Colonic mucosa (tissue), 4 donors: ENCODE data around the gene ATP1A2. TPM values are rescaled to one million over a fixed set of nuclear protein-coding genes. Genes with fewer than 3 reads are reported as not detected.

Experiments
- DNase-seq: peaks from one replicate; pipeline ENCODE4 v3.0.0-alpha.2; 2020
- H3K27ac ChIP-seq: fragments of 200-600 bp; one replicate; pipeline ENCODE4 v1.8.0; 2021
- H3K27me3 ChIP-seq: fragments of 200-600 bp; one replicate; pipeline ENCODE4 v1.8.0; 2021
- H3K36me3 ChIP-seq: fragments of 200-600 bp; one replicate; pipeline ENCODE4 v1.8.0; 2021
- H3K4me1 ChIP-seq: fragments of 200-600 bp; one replicate; pipeline ENCODE4 v1.8.0; 2021; ENCODE audit warnings: mild to moderate bottlenecking
- H3K4me3 ChIP-seq: fragments of 200-600 bp; one replicate; pipeline ENCODE4 v1.8.0; 2021
- H3K9ac ChIP-seq, 2 donors: one replicate each; pipeline ENCODE4 v1.7.0; 2013; ENCODE audit warnings: control low read depth in 2 of 2, low read depth in 2 of 2, low read length in 2 of 2
- H3K9me3 ChIP-seq: fragments of 200-600 bp; one replicate; pipeline ENCODE4 v1.8.0; 2021
- CTCF ChIP-seq: fragments of 200-600 bp; IDR thresholded peaks from one replicate; pipeline ENCODE4 v1.8.0; 2022; ENCODE audit warnings: antibody characterized with exemption, mild to moderate bottlenecking
- intact Hi-C: fragments of 100-400 bp; cut with DNase I; formaldehyde crosslinking; loops from one replicate; pipeline ENCODE4 v1.14.1; 2022
- total RNA-seq, 2 donors: library from RNA; stranded (reverse); fragmentation: NEBNext Ultra II Directional in 1 of 2; extraction: Animal tissue kit (Norgen Biotek cat#: 25700) in 1 of 2; gene quantifications; one replicate each; pipeline ENCODE4 v1.2.1, GENCODE V29; 2021
- donor health status: healthy.
- donor health status: DM: no; HTN: no; CAD: no.
- donor health status: DM: no; HTN: no; CAD: no.

Gene ATP1A2
- total RNA-seq, 2 donors from 2014 or later, result 1.5 to 6.1 TPM

- Histone ChIP-seq H3K36me3 (no peaks in the 10 kb centered on the region), H3K27me3 (peaks cover 7% of the 10 kb centered on the region), H3K4me1 (no peaks in the 10 kb centered on the region), H3K27ac (no peak overlapping the region), H3K9ac (no peak overlapping the region), H3K9me3 (no peaks in the 10 kb centered on the region), H3K4me3 (no peak overlapping the region)
- intact Hi-C loops, result loop anchor here (10.0 kb wide), 1 partner anchor 288 kb away; no protein-coding TSS in a partner anchor
- TF ChIP-seq CTCF, result no peak
- DNase-seq, result no peak
Observed at GRCh38 chr1:160086456-160086892, 29.1 kb upstream of the ATP1A2 start.

- Histone ChIP-seq H3K4me3 (no peak overlapping the region), H3K27ac (no peak overlapping the region), H3K4me1 (no peaks in the 10 kb centered on the region), H3K27me3 (peaks cover 3% of the 10 kb centered on the region), H3K9ac (no peak overlapping the region), H3K9me3 (no peaks in the 10 kb centered on the region), H3K36me3 (peaks cover 1% of the 10 kb centered on the region)
- intact Hi-C loops, result loop anchor here (10.0 kb wide), 1 partner anchor 288 kb away; no protein-coding TSS in a partner anchor
- no peak for DNase-seq
- TF ChIP-seq CTCF, result no peak
Observed at GRCh38 chr1:160087118-160087662, 28.4 kb upstream of the ATP1A2 start.

- DNase-seq, result no peak
- Histone ChIP-seq H3K9ac (no peak overlapping the region), H3K36me3 (peaks cover 4% of the 10 kb centered on the region), H3K27ac (no peak overlapping the region), H3K4me1 (peaks cover 6% of the 10 kb centered on the region), H3K9me3 (no peaks in the 10 kb centered on the region), H3K4me3 (no peak overlapping the region), H3K27me3 (no peaks in the 10 kb centered on the region)
- no peak for TF ChIP-seq CTCF
- intact Hi-C loops, result loop anchor here (10.0 kb wide), 1 partner anchor 285 kb away; no protein-coding TSS in a partner anchor
Observed at GRCh38 chr1:160089883-160090282, 25.7 kb upstream of the ATP1A2 start.

GRCh38 chr1:160090760-160091159, 24.8 kb upstream of the ATP1A2 start:
- H3K9ac ChIP-seq, result no peak overlapping the region
- peaks cover 4% of the 10 kb centered on the region for H3K36me3 ChIP-seq
- intact Hi-C loops, result no loop called here
- no peaks in the 10 kb centered on the region for H3K9me3 ChIP-seq
- TF ChIP-seq CTCF, result no peak
- no peak overlapping the region for H3K4me3 ChIP-seq
- H3K27ac ChIP-seq, result no peak overlapping the region
- H3K27me3 ChIP-seq, result no peaks in the 10 kb centered on the region
- no peak for DNase-seq
- H3K4me1 ChIP-seq, result peaks cover 6% of the 10 kb centered on the region

- H3K4me3 ChIP-seq, result no peak overlapping the region
- TF ChIP-seq CTCF, result no peak
- no peaks in the 10 kb centered on the region for H3K9me3 ChIP-seq
- no peak overlapping the region for H3K9ac ChIP-seq
- no peak overlapping the region for H3K27ac ChIP-seq
- intact Hi-C loops, result no loop called here
- no peaks in the 10 kb centered on the region for H3K27me3 ChIP-seq
- H3K4me1 ChIP-seq, result peaks cover 6% of the 10 kb centered on the region
- peaks cover 4% of the 10 kb centered on the region for H3K36me3 ChIP-seq
- no peak for DNase-seq
Observed at GRCh38 chr1:160091666-160092223, 23.8 kb upstream of the ATP1A2 start.
